ENCODE results near the gene IFITM1.
"Not testable (repeated sequence)": the region's sequence is repeated elsewhere in the genome, so short reads cannot be mapped to it uniquely, and the experiment has no call there.

The IFITM1 gene

DNA sequence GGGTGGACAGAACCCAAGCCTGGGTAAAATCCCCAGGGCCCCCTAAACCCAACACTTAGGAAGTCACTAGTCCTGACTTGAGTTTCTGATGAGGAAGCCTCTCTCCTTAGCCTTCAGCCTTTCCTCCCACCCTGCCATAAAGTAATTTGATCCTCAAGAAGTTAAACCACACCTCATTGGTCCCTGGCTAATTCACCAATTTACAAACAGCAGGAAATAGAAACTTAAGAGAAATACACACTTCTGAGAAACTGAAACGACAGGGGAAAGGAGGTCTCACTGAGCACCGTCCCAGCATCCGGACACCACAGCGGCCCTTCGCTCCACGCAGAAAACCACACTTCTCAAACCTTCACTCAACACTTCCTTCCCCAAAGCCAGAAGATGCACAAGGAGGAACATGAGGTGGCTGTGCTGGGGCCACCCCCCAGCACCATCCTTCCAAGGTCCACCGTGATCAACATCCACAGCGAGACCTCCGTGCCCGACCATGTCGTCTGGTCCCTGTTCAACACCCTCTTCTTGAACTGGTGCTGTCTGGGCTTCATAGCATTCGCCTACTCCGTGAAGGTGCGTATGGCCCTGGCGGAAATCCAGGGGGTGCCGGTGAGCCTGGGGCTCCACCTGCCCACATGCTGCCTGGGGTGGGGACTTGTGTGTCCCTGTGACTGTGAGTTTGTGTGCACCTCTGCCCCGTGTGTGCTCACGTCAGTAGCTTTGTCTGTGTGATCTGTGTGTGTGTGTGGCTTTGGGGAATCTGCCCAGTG is at the start of gene IFITM1:
Gene IFITM1, plus strand, starts transcription at position 254 of the 767 bp plus-strand sequence. Its CDS starts 131 bp downstream, at position 385.
- peak; percentile 68 for DNase-seq (ENCODE audit: low read depth)
- peak within 1 kb of the TSS; percentile 36 for H3K4me3 ChIP-seq (ENCODE audit: low read length)
- TF ChIP-seq, protein P1, sequence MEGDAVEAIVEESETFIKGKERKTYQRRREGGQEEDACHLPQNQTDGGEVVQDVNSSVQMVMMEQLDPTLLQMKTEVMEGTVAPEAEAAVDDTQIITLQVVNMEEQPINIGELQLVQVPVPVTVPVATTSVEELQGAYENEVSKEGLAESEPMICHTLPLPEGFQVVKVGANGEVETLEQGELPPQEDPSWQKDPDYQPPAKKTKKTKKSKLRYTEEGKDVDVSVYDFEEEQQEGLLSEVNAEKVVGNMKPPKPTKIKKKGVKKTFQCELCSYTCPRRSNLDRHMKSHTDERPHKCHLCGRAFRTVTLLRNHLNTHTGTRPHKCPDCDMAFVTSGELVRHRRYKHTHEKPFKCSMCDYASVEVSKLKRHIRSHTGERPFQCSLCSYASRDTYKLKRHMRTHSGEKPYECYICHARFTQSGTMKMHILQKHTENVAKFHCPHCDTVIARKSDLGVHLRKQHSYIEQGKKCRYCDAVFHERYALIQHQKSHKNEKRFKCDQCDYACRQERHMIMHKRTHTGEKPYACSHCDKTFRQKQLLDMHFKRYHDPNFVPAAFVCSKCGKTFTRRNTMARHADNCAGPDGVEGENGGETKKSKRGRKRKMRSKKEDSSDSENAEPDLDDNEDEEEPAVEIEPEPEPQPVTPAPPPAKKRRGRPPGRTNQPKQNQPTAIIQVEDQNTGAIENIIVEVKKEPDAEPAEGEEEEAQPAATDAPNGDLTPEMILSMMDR (IDR thresholded peaks at IDR 0.05; ENCODE audit: insufficient read depth, low read depth, low read length, missing control alignments): no peak

DNA sequence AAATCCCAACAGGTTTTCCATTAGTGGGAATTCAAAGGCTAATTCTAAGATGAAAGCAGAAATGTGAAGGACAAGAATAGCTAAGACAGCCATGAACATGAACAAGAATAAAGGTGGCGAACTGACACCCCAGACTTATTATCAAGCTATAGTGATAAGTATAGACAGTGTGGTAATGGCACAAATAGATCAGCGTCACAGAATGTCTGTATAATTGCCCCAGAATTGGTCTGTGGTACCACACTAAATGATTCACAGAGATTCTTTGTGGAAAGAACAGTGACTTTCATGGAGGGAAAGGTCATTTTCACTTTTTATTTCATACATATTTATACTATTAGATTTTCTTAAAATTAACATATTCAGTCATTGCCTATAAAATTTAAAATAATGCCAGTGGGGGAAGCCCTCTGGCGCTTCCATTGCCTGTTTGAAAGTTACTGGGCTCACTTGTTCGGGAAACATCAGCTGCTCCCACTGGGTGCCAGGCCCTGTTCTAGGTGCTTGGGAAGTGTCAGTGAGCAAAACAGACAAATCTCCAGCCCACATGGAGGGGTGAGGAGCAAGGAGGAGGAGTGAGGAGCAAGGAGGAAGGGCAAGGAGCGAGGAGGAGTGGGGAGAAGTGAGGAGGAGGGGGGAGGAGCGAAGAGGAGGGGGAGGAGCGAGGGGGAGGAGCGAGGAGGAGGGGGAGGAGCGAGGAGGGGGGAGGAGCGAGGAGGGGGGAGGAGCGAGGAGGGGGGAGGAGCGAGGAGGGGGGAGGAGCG is 47.0 kb upstream of the IFITM1 start:
- no peak overlapping the region for H3K4me3 ChIP-seq (ENCODE audit: low read length)
- TF ChIP-seq, protein P1 (IDR thresholded peaks at IDR 0.05; ENCODE audit: insufficient read depth, low read depth, low read length, missing control alignments): no peak
- no peak for DNase-seq (ENCODE audit: low read depth)

DNA sequence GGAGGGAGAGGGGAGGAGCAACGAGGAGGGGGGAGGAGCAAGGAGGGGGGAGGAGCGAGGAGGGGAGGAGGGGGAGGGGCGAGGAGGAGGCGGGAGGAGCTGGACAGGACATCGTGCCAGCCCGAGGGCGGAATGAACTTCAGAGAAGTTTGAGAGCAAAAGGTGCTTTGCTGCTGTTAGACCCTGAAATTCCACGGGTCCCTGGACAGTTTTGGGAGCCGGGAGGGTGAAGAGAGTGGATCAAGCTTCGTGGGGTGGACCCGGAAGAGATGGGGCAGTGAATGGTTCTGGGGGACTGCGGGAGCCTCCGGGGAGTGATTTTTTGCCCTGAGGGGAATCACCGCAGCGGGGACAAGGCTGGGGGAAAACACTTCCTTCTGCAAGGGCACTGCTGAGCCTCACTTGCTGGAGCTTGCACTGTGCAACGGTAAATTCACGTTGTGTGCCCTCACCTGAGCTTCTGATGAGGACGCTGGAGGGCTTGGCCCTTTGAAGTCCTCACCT is 46.3 kb upstream of the IFITM1 start:
- TF ChIP-seq, protein P1 (IDR thresholded peaks at IDR 0.05; ENCODE audit: insufficient read depth, low read depth, low read length, missing control alignments): no peak
- H3K4me3 ChIP-seq (ENCODE audit: low read length): peak overlapping the region; percentile 13
- DNase-seq (ENCODE audit: low read depth): no peak

- not testable (repeated sequence) for H3K4me3 ChIP-seq (ENCODE audit: low read length); DNase-seq (ENCODE audit: low read depth)
Observed at GRCh38 chr11:268716-269145, 45.1 kb upstream of the IFITM1 start.

- DNase-seq (ENCODE audit: low read depth): peak; percentile 71
- H3K4me3 ChIP-seq (ENCODE audit: low read length): no peak overlapping the region
- TF ChIP-seq, protein P1 (IDR thresholded peaks at IDR 0.05; ENCODE audit: insufficient read depth, low read depth, low read length, missing control alignments): peak; percentile 24
Observed at GRCh38 chr11:269146-269890, 44.5 kb upstream of the IFITM1 start.

DNA sequence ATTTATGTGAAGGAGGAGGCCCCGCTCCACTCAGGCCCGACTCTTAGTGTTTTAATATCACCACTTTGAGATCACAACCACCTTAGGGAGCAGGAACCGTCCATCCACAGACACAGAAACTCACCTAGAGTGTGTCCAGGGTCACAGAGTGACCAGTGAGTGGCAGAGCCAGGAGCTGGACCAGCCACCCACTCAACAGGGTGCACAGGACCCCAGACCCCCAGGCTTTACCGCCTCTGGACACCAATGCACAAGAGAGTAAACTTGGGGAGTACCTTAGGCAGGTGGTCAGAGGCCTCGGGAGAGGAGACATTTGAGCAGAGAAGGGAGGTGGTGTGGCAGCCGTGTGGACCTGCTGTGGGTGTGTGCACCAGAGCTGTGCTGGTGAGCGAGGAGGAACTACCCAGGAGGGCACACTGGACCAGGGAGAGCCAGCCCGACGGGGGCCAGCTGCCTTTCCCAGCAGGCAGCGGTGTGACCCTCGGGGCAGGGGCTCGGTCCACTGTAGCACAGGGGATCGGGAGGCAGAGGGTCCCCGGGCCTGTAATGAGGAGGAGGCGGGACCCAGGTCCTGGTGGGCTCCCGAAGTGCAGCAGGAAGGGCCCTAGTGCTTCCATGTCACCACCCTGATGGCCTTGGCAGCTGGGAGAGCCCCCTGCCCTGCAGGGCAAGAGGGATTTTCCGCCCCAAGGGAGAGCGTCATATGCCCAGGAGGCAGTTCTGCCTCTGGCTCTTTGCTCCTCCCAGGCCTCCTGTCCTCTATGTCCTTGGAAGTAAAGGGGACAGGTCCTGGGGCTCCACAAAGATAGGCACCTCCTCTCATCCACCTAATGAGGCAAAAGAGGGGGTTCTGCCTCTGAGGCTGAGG is 43.2 kb upstream of the IFITM1 start:
- TF ChIP-seq, protein P1 (IDR thresholded peaks at IDR 0.05; ENCODE audit: insufficient read depth, low read depth, low read length, missing control alignments): no peak
- no peak overlapping the region for H3K4me3 ChIP-seq (ENCODE audit: low read length)
- no peak for DNase-seq (ENCODE audit: low read depth)

Measured in epithelial cell of esophagus (primary cell).